Mesothelial cell of epicardium (in vitro differentiated cells): ENCODE data around the gene TMEM242. TPM values are rescaled to one million over a fixed set of nuclear protein-coding genes. Genes with fewer than 3 reads are reported as not detected.

ENCODE experiments used
- DNase-seq, 2 experiments: peaks; one replicate each; pipeline ENCODE4 v3.0.0; 2021; ENCODE audit warnings: low spot score in 2 of 2; ENCODE audit not compliant: unreplicated experiment in 2 of 2
- H3K27ac Mint-ChIP-seq: 2 replicates; pipeline ENCODE4 v1.8.0; 2021; ENCODE audit warnings: mixed read lengths
- H3K27me3 Mint-ChIP-seq: 2 replicates; pipeline ENCODE4 v1.8.0; 2021; ENCODE audit warnings: low read depth, mixed read lengths
- H3K36me3 Mint-ChIP-seq: 2 replicates; pipeline ENCODE4 v1.8.0; 2021; ENCODE audit warnings: mixed read lengths
- H3K4me1 Mint-ChIP-seq: 2 replicates; pipeline ENCODE4 v1.8.0; 2021; ENCODE audit warnings: mixed read lengths
- H3K4me3 Mint-ChIP-seq: 2 replicates; pipeline ENCODE4 v1.8.0; 2021; ENCODE audit warnings: mild to moderate bottlenecking, moderate library complexity, mixed read lengths
- H3K9me3 Mint-ChIP-seq: 2 replicates; pipeline ENCODE4 v1.8.0; 2021; ENCODE audit warnings: mixed read lengths
- CTCF ChIP-seq: fragments of 200-600 bp; sonication (generic); IDR thresholded peaks from one replicate; pipeline ENCODE4 v1.5.0; 2021; ENCODE audit warnings: antibody characterized with exemption; ENCODE audit not compliant: unreplicated experiment
- total RNA-seq: library from RNA; stranded (reverse); gene quantifications from 3 replicates; pipeline ENCODE4 v1.2.1, GENCODE V29; 2021

Gene TMEM242
- total RNA-seq, 1 donor from 2014 or later = 13.3 TPM

GRCh38 chr6:157330831-157331230 lies 7.5 kb upstream of the TMEM242 start:
- H3K27me3 Mint-ChIP-seq = peaks cover 17% of the 10 kb centered on the region
- peaks cover 38% of the 10 kb centered on the region for H3K4me1 Mint-ChIP-seq
- H3K9me3 Mint-ChIP-seq = no peaks in the 10 kb centered on the region
- no peak overlapping the region for H3K4me3 Mint-ChIP-seq
- H3K36me3 Mint-ChIP-seq = no peaks in the 10 kb centered on the region
- TF ChIP-seq CTCF = no peak
- no peak for DNase-seq
- no peak overlapping the region for H3K27ac Mint-ChIP-seq

GRCh38 chr6:157329829-157330228 lies 6.5 kb upstream of the TMEM242 start:
- peaks cover 12% of the 10 kb centered on the region for H3K27me3 Mint-ChIP-seq
- H3K4me3 Mint-ChIP-seq = no peak overlapping the region
- H3K27ac Mint-ChIP-seq = no peak overlapping the region
- no peak for DNase-seq
- H3K36me3 Mint-ChIP-seq = no peaks in the 10 kb centered on the region
- no peak for TF ChIP-seq CTCF
- H3K9me3 Mint-ChIP-seq = no peaks in the 10 kb centered on the region
- H3K4me1 Mint-ChIP-seq = peaks cover 43% of the 10 kb centered on the region

GRCh38 chr6:157328108-157328692 lies 4.9 kb upstream of the TMEM242 start:
- Mint-ChIP-seq H3K27ac (peak overlapping the region; percentile 58), H3K9me3 (no peaks in the 10 kb centered on the region), H3K4me1 (peaks cover 40% of the 10 kb centered on the region), H3K4me3 (no peak overlapping the region), H3K27me3 (peaks cover 11% of the 10 kb centered on the region), H3K36me3 (no peaks in the 10 kb centered on the region)
- TF ChIP-seq CTCF = no peak
- no peak for DNase-seq

GRCh38 chr6:157326979-157327378 lies 3.7 kb upstream of the TMEM242 start:
- no peaks in the 10 kb centered on the region for H3K36me3 Mint-ChIP-seq
- H3K27me3 Mint-ChIP-seq = peaks cover 8% of the 10 kb centered on the region
- DNase-seq = no peak
- peak overlapping the region; percentile 10 for H3K27ac Mint-ChIP-seq
- TF ChIP-seq CTCF = no peak
- H3K9me3 Mint-ChIP-seq = no peaks in the 10 kb centered on the region
- peaks cover 46% of the 10 kb centered on the region for H3K4me1 Mint-ChIP-seq
- H3K4me3 Mint-ChIP-seq = no peak overlapping the region

- peak overlapping the region; percentile 47 for H3K4me3 Mint-ChIP-seq
- no peak for TF ChIP-seq CTCF
- H3K9me3 Mint-ChIP-seq = no peaks in the 10 kb centered on the region
- peaks cover 4% of the 10 kb centered on the region for H3K27me3 Mint-ChIP-seq
- H3K27ac Mint-ChIP-seq = peak overlapping the region; percentile 69
- no peaks in the 10 kb centered on the region for H3K36me3 Mint-ChIP-seq
- DNase-seq = no peak
- H3K4me1 Mint-ChIP-seq = peaks cover 46% of the 10 kb centered on the region
Measured at GRCh38 chr6:157325069-157325805, 1.9 kb upstream of the TMEM242 start.
